ENCODE measurements around the gene CDK6. TPM values are rescaled to one million over a fixed set of nuclear protein-coding genes. Genes with fewer than 3 reads are reported as not detected.

Gene CDK6
- total RNA-seq, 2 donors from 2014 or later, result 28.5 to 36.6 TPM

GRCh38 chr7:92684274-92684673, 152.1 kb downstream of the CDK6 start:
- TF ChIP-seq CTCF (conservative IDR thresholded peaks at IDR 0.05), result no peak
- no peak for DNase-seq
- H3K4me3 Mint-ChIP-seq, result no peak overlapping the region
- peaks cover 1% of the 10 kb centered on the region for H3K36me3 Mint-ChIP-seq (ENCODE audit: low read depth)
- H3K27ac Mint-ChIP-seq, result peak overlapping the region; percentile 15
- peaks cover 11% of the 10 kb centered on the region for H3K27me3 Mint-ChIP-seq (ENCODE audit: insufficient read depth)
- peaks cover 19% of the 10 kb centered on the region for H3K4me1 ChIP-seq (ENCODE audit: control insufficient read depth, insufficient read depth, low read length)
- no peaks in the 10 kb centered on the region for H3K9me3 ChIP-seq (ENCODE audit: control insufficient read depth, low read length)
- H3K4me1 Mint-ChIP-seq, result peaks cover 46% of the 10 kb centered on the region
- no peak overlapping the region for H3K27ac ChIP-seq (ENCODE audit: low read depth, low read length)
- 50 to 52% methylated on average over 1 of the region's 1 CpG for WGBS, 2 experiments (ENCODE audit: insufficient coverage in 1 of 2, insufficient read length in 1 of 2)
- H3K27me3 ChIP-seq (ENCODE audit: control insufficient read depth, insufficient read depth, low read length, poor library complexity, severe bottlenecking), result no peaks in the 10 kb centered on the region
- H3K9ac ChIP-seq (ENCODE audit: extremely low read depth, low read length, poor library complexity, severe bottlenecking), result no peak overlapping the region
- H3K9me3 Mint-ChIP-seq, result no peaks in the 10 kb centered on the region
- no peak overlapping the region for H3K4me3 ChIP-seq (ENCODE audit: low read length)
- H3K36me3 ChIP-seq (ENCODE audit: control insufficient read depth, insufficient read depth, low read length), result peaks cover 7% of the 10 kb centered on the region

- H3K36me3 Mint-ChIP-seq (ENCODE audit: low read depth), result peaks cover 1% of the 10 kb centered on the region
- no peak for DNase-seq
- H3K4me3 ChIP-seq (ENCODE audit: low read length), result no peak overlapping the region
- no peaks in the 10 kb centered on the region for H3K9me3 ChIP-seq (ENCODE audit: control insufficient read depth, low read length)
- TF ChIP-seq CTCF (conservative IDR thresholded peaks at IDR 0.05), result no peak
- H3K9me3 Mint-ChIP-seq, result no peaks in the 10 kb centered on the region
- no peaks in the 10 kb centered on the region for H3K27me3 ChIP-seq (ENCODE audit: control insufficient read depth, insufficient read depth, low read length, poor library complexity, severe bottlenecking)
- H3K27me3 Mint-ChIP-seq (ENCODE audit: insufficient read depth), result peaks cover 11% of the 10 kb centered on the region
- H3K4me1 ChIP-seq (ENCODE audit: control insufficient read depth, insufficient read depth, low read length), result peaks cover 19% of the 10 kb centered on the region
- no peak overlapping the region for H3K9ac ChIP-seq (ENCODE audit: extremely low read depth, low read length, poor library complexity, severe bottlenecking)
- no peak overlapping the region for H3K4me3 Mint-ChIP-seq
- peaks cover 50% of the 10 kb centered on the region for H3K4me1 Mint-ChIP-seq
- 91 to 100% methylated on average over 1 to 2 of the region's 3 CpGs for WGBS, 2 experiments (ENCODE audit: insufficient coverage in 1 of 2, insufficient read length in 1 of 2)
- peaks cover 6% of the 10 kb centered on the region for H3K36me3 ChIP-seq (ENCODE audit: control insufficient read depth, insufficient read depth, low read length)
- no peak overlapping the region for H3K27ac ChIP-seq (ENCODE audit: low read depth, low read length)
- H3K27ac Mint-ChIP-seq, result no peak overlapping the region
These were observed 153.4 kb downstream of the CDK6 start for GRCh38 chr7:92682903-92683539.

- no peak for DNase-seq
- no peak overlapping the region for H3K4me3 Mint-ChIP-seq
- TF ChIP-seq CTCF (conservative IDR thresholded peaks at IDR 0.05), result no peak
- no peaks in the 10 kb centered on the region for H3K36me3 ChIP-seq (ENCODE audit: control insufficient read depth, insufficient read depth, low read length)
- no peaks in the 10 kb centered on the region for H3K9me3 Mint-ChIP-seq
- no peaks in the 10 kb centered on the region for H3K27me3 ChIP-seq (ENCODE audit: control insufficient read depth, insufficient read depth, low read length, poor library complexity, severe bottlenecking)
- H3K4me1 ChIP-seq (ENCODE audit: control insufficient read depth, insufficient read depth, low read length), result peaks cover 19% of the 10 kb centered on the region
- no peaks in the 10 kb centered on the region for H3K36me3 Mint-ChIP-seq (ENCODE audit: low read depth)
- no peak overlapping the region for H3K27ac ChIP-seq (ENCODE audit: low read depth, low read length)
- H3K4me3 ChIP-seq (ENCODE audit: low read length), result no peak overlapping the region
- 95 to 100% methylated on average over 1 to 5 of the region's 5 CpGs for WGBS, 2 experiments (ENCODE audit: insufficient coverage in 1 of 2, insufficient read length in 1 of 2)
- peaks cover 50% of the 10 kb centered on the region for H3K4me1 Mint-ChIP-seq
- H3K9ac ChIP-seq (ENCODE audit: extremely low read depth, low read length, poor library complexity, severe bottlenecking), result no peak overlapping the region
- peaks cover 11% of the 10 kb centered on the region for H3K27me3 Mint-ChIP-seq (ENCODE audit: insufficient read depth)
- no peaks in the 10 kb centered on the region for H3K9me3 ChIP-seq (ENCODE audit: control insufficient read depth, low read length)
- H3K27ac Mint-ChIP-seq, result no peak overlapping the region
These were observed 154.0 kb downstream of the CDK6 start for GRCh38 chr7:92682330-92682729.
